NCI-H1105 (cell line): Measurements from ENCODE around the gene CARMIL3.

Experiments
- DNase-seq: peaks from one replicate; lab custom pipeline; 2025; lab: John Stamatoyannopoulos, UW

The CARMIL3 gene

GRCh38 chr14:24115422-24116127, 63.8 kb downstream of the CARMIL3 start:
- no peak for DNase-seq

- no peak for DNase-seq
Measured at GRCh38 chr14:24116128-24116814, 64.5 kb downstream of the CARMIL3 start.

- DNase-seq = no peak
Measured at GRCh38 chr14:24117179-24117578, 65.4 kb downstream of the CARMIL3 start.
